PC-9 (cell line): ENCODE data around the gene DOCK9. TPM values are rescaled to one million over a fixed set of nuclear protein-coding genes. Genes with fewer than 3 reads are reported as not detected.

Experiments used
- BruUV-seq: library from RNA; stranded (reverse); fragments of 400-500 nt; replicated peaks from 2 replicates; lab custom pipeline; 2021; lab: Mats Ljungman, UMichigan
- CTCF ChIA-PET: fragments of 300-600 bp; sonication (Branson Sonifier 250); formaldehyde crosslinking; loops from one replicate; lab custom pipeline; 2022; ENCODE audit warnings: antibody characterized with exemption; lab: Charles Lee
- POLR2A ChIA-PET: fragments of 300-600 bp; sonication (Branson Sonifier 250); formaldehyde crosslinking; loops from one replicate; lab custom pipeline; 2022; ENCODE audit warnings: antibody characterized with exemption; ENCODE audit not compliant: unreplicated experiment; lab: Charles Lee
- DNase-seq, 2 experiments: peaks; one replicate each; pipeline versions ENCODE4 v3.0.0 to v3.0.0-alpha.2; 2015 to 2022; ENCODE audit warnings: mixed read lengths in 1 of 2
- H2AFZ ChIP-seq: fragments of 200-600 bp; sonication (generic); 2 replicates; pipeline ENCODE4 v1.8.1; 2017; ENCODE audit warnings: antibody characterized with exemption
- H3F3A ChIP-seq: fragments of 200-600 bp; sonication (generic); 2 replicates; pipeline ENCODE4 v1.8.1; 2017; ENCODE audit warnings: antibody characterized with exemption, mild to moderate bottlenecking, low read depth; ENCODE audit not compliant: insufficient read depth
- H3K27ac ChIP-seq: fragments of 200-600 bp; sonication (generic); 2 replicates; pipeline ENCODE4 v1.6.1; 2016; ENCODE audit warnings: mixed run types
- H3K27me3 ChIP-seq: fragments of 200-600 bp; sonication (generic); 2 replicates; pipeline ENCODE4 v1.6.1; 2016; ENCODE audit warnings: low read depth, mixed run types; ENCODE audit not compliant: insufficient read depth
- H3K36me3 ChIP-seq: fragments of 200-600 bp; sonication (generic); 2 replicates; pipeline ENCODE4 v1.6.1; 2016; ENCODE audit warnings: low read depth, mixed run types
- H3K4me1 ChIP-seq: fragments of 200-600 bp; sonication (generic); replicated peaks from 2 replicates; pipeline ENCODE4 v1.6.1; 2016; ENCODE audit warnings: mixed run types; ENCODE audit not compliant: insufficient read depth
- H3K4me2 ChIP-seq: fragments of 200-600 bp; sonication (generic); 2 replicates; pipeline ENCODE4 v1.6.1; 2017; ENCODE audit warnings: mixed run types
- H3K4me3 ChIP-seq: fragments of 200-600 bp; sonication (generic); 2 replicates; pipeline ENCODE4 v1.6.1; 2016; ENCODE audit warnings: mixed run types
- H3K79me2 ChIP-seq: fragments of 200-600 bp; sonication (generic); 2 replicates; pipeline ENCODE4 v1.6.1; 2017; ENCODE audit warnings: low read depth, mixed run types
- H3K9me2 ChIP-seq: fragments of 200-600 bp; sonication (generic); 2 replicates; pipeline ENCODE4 v1.8.1; 2017; ENCODE audit warnings: mild to moderate bottlenecking; ENCODE audit not compliant: insufficient read depth
- H3K9me3 ChIP-seq: fragments of 200-600 bp; sonication (generic); 2 replicates; pipeline ENCODE4 v1.8.1; 2016; ENCODE audit warnings: low read depth; ENCODE audit not compliant: insufficient read depth
- H4K20me1 ChIP-seq: fragments of 200-600 bp; sonication (generic); 2 replicates; pipeline ENCODE4 v1.8.1; 2017; ENCODE audit not compliant: insufficient read depth
- EZH2 ChIP-seq: fragments of 200-600 bp; sonication (generic); IDR thresholded peaks from 2 replicates; pipeline ENCODE4 v1.8.0; 2017; ENCODE audit warnings: antibody characterized with exemption, low read depth
- intact Hi-C: fragments of 100-400 bp; cut with micrococcal nuclease; formaldehyde crosslinking; loops from one replicate; pipeline ENCODE4 v1.10.0; 2022; ENCODE audit not compliant: unreplicated experiment
- total RNA-seq: library from RNA; stranded (reverse); gene quantifications from 2 replicates; pipeline ENCODE4 v1.2.3, GENCODE V29; 2021
- TF ChIP-seq, protein P1 (sequence below): fragments of 200-600 bp; sonication (generic); conservative IDR thresholded peaks from 2 replicates; pipeline ENCODE4 v1.6.1; 2017; ENCODE audit warnings: mixed run types, antibody characterized with exemption, mild to moderate bottlenecking, moderate library complexity

DOCK9 gene
- total RNA-seq, 1 experiment from 2014 or later, result 69.5 TPM

DNA sequence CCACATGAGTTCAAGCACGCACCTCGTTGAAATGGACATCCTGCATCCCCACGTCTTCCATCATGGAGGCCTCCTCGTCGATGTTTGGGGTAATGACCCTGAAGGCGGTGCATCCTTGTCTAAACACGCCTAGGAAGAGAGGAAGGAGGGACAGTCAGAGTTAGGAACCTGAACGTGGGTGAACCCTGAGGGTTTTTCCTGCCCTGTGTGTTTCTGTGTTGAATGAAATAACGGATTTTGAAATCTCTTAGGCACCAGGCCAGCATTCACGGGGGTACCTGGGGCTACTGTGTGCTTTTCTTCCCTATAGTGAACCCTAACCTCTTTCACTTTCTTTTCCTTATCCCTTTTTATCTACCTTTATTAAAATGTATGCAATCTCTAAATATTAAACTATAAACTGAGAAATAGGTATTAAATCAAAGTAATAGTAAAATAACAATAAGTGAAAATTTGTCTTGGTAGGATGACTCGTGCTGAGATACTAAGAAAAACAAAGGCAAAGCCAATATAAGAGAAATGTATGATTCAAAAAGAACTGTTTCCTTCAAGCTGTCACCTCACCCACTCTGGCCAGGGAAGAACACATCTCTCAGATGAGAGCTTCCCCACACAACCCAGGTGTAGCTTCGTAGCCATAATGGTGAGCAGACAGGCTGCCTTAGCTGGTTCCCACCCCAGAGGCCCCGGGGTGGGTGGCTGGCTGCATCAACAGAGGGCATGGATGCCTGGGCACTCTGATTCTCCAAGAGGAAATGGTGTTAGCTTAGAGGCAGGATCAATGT lies 153.3 kb downstream of the DOCK9 start:
- no peaks in the 10 kb centered on the region for H3K27me3 ChIP-seq
- TF ChIP-seq, protein P1, sequence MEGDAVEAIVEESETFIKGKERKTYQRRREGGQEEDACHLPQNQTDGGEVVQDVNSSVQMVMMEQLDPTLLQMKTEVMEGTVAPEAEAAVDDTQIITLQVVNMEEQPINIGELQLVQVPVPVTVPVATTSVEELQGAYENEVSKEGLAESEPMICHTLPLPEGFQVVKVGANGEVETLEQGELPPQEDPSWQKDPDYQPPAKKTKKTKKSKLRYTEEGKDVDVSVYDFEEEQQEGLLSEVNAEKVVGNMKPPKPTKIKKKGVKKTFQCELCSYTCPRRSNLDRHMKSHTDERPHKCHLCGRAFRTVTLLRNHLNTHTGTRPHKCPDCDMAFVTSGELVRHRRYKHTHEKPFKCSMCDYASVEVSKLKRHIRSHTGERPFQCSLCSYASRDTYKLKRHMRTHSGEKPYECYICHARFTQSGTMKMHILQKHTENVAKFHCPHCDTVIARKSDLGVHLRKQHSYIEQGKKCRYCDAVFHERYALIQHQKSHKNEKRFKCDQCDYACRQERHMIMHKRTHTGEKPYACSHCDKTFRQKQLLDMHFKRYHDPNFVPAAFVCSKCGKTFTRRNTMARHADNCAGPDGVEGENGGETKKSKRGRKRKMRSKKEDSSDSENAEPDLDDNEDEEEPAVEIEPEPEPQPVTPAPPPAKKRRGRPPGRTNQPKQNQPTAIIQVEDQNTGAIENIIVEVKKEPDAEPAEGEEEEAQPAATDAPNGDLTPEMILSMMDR, result no peak
- TF ChIP-seq EZH2, result no peak
- ChIA-PET CTCF (interaction anchor here (0.6 kb wide), 1 partner anchor 643 kb away, joined by 3 read pairs; no protein-coding TSS in a partner anchor), POLR2A (no interaction called here)
- H3K79me2 ChIP-seq, result no peaks in the 10 kb centered on the region
- H3K36me3 ChIP-seq, result 0 out of 2 replicates have a peak, but pooled peaks cover 16% of the 10 kb centered on the region
- H3K4me1 ChIP-seq, result no peaks in the 10 kb centered on the region
- no peaks in the 10 kb centered on the region for H3K9me2 ChIP-seq
- no peak overlapping the region for H3K27ac ChIP-seq
- H2AFZ ChIP-seq, result no peak overlapping the region
- BruUV-seq, result no TSS peak
- H3K4me3 ChIP-seq, result no peak overlapping the region
- no peak overlapping the region for H3K4me2 ChIP-seq
- no peaks in the 10 kb centered on the region for H3F3A ChIP-seq
- no peak for DNase-seq
- intact Hi-C loops, result no loop called here
- H4K20me1 ChIP-seq, result no peaks in the 10 kb centered on the region
- no peaks in the 10 kb centered on the region for H3K9me3 ChIP-seq

DNA sequence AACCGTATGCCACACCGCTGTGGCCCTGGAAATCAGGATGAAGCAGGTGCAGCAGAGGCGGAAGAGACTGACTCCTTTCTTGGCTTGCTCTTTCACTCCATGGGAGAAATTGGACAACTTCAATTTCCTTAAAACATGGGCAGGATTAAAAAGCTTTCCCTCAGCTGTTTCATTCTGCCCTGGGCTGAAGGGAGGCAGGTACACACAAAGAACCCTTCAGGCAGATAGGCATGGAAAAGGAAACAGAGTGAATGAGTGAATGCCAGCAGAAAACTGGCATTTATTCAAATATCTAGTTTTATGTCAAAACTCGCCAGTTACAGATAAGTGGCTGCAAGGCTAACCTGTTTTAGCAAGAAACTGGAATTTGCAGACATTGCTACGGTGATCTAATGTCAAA lies 154.4 kb downstream of the DOCK9 start:
- POLR2A ChIA-PET, result no interaction called here
- Histone ChIP-seq H3K9me2 (no peaks in the 10 kb centered on the region), H3K27me3 (no peaks in the 10 kb centered on the region), H3K9me3 (no peaks in the 10 kb centered on the region), H2AFZ (no peak overlapping the region), H4K20me1 (no peaks in the 10 kb centered on the region), H3K4me2 (no peak overlapping the region), H3K79me2 (no peaks in the 10 kb centered on the region), H3K36me3 (0 out of 2 replicates have a peak, but pooled peaks cover 14% of the 10 kb centered on the region), H3F3A (no peaks in the 10 kb centered on the region), H3K4me1 (no peaks in the 10 kb centered on the region), H3K4me3 (no peak overlapping the region), H3K27ac (no peak overlapping the region)
- TF ChIP-seq, protein P1, result no peak
- no peak for TF ChIP-seq EZH2
- no TSS peak for BruUV-seq
- intact Hi-C loops, result no loop called here
- DNase-seq, result no peak
- CTCF ChIA-PET, result no interaction called here

DNA sequence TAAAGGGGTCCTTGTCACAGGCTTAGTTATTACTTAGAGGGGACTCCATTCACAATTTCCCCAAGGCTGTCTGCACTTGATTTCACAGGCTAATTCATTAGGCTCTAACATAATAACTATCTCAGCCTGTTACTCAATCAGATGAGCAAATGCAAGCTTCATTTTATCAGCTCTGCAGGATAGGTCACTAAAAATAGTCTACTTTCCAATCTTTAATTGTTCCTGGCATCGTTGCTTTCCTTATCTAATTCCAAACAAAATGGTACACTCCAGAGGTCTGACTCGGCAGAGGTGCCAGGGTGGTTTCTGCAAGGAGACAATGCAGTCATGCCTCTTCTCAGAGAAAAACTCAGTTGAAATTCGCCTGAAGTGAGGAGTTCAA lies 155.6 kb downstream of the DOCK9 start:
- H3K36me3 ChIP-seq, result 0 out of 2 replicates have a peak, but pooled peaks cover 14% of the 10 kb centered on the region
- intact Hi-C loops, result no loop called here
- no peak for DNase-seq
- no peaks in the 10 kb centered on the region for H3K4me1 ChIP-seq
- TF ChIP-seq, protein P1, result no peak
- TF ChIP-seq EZH2, result no peak
- no peaks in the 10 kb centered on the region for H3K27me3 ChIP-seq
- no peak overlapping the region for H3K4me3 ChIP-seq
- no peaks in the 10 kb centered on the region for H4K20me1 ChIP-seq
- no peak overlapping the region for H3K27ac ChIP-seq
- no TSS peak for BruUV-seq
- H3F3A ChIP-seq, result no peaks in the 10 kb centered on the region
- no peaks in the 10 kb centered on the region for H3K79me2 ChIP-seq
- H3K9me3 ChIP-seq, result no peaks in the 10 kb centered on the region
- no peak overlapping the region for H2AFZ ChIP-seq
- H3K9me2 ChIP-seq, result no peaks in the 10 kb centered on the region
- POLR2A ChIA-PET, result no interaction called here
- H3K4me2 ChIP-seq, result no peak overlapping the region
- CTCF ChIA-PET, result no interaction called here
